SW 1271 (cell line): ENCODE data around the gene CPTP.

Source experiments
- DNase-seq, 2 experiments: peaks; one replicate each; lab custom pipeline; 2025; lab: John Stamatoyannopoulos, UW

The CPTP gene

GRCh38 chr1:1292442-1292779, 32.2 kb upstream of the CPTP start:
- no peak for DNase-seq

- no peak for DNase-seq
These were observed 31.8 kb upstream of the CPTP start for GRCh38 chr1:1292851-1293250.

DNA sequence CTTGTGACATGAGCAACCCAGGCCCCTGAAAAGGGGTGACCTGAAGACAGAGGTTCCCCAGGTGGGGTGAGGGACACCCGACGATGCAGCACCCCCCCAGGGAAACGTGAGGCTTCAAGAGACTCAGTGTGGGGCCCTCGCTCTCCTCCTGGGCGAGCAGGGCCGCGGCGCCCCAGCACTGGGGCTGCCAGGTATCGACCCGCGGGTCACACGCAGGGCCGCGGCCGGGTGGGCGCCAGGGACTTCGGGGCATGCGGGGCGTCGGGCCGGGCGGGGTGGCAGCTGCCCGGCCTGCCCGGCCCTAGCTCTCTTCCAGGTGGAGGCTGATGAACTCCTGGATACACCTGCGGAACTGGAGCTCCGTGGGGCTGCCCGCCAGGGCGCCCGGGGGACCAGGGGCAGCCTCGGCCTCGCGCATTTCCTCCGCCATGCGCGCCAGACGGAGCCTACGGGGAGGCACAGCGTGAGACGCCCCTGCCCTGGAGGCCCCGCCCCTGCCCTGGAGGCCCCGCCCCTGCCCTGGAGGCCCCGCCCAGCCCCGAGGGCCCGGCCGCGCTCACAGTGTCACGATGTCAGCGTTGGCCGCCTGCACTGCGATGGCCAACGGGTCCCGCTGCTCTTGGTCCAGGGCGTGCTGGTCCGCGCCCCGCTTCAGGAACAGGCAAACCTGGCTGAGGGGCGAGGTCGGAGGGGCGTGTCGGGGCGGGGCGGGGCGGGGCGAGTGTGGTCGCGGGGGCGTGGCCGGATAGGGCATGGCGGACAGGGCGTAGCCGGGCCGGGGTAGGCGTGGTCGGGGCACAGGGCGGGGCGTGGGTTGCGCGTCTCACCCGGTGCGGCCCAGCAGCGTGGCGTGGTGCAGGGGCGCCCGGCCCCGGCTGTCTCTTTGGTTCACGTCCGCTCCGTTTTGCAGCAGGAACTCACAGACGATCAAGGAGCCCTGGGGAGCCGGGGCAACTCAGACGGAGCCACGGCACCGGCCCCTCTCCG, 31.0 kb upstream of the CPTP start:
- no peak for DNase-seq

DNA sequence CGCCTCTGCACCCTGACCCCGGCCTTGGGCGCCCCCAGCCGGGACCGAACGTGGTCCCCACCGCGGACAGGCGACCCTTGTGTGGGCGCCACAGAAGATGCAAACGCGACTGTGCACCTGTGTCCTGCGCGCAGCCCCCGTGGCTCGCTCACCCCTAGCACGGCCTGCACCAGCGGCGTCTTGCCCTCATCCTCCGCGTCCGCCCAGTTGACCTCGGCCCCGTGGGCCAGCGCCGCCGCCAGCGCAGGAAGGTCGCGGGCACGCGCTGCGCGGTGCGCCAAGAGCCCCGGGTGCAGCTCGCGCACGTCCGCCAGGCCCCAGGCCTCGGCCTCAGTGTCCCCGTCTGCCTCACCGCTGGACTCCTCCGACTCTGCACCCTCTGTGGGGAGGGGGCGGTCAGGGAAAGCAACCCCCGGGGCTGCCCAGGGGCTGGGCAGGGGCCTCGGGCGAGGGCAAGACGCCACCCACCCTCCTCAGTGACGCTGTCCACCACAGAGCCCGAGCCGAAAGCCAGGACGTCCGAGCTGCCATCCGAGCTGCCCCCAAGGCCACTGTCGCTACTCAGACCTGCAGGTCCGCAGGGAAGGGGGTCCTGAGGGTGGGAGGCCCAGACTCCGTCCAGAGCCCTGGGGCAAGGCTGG, 30.2 kb upstream of the CPTP start:
- no peak for DNase-seq

DNA sequence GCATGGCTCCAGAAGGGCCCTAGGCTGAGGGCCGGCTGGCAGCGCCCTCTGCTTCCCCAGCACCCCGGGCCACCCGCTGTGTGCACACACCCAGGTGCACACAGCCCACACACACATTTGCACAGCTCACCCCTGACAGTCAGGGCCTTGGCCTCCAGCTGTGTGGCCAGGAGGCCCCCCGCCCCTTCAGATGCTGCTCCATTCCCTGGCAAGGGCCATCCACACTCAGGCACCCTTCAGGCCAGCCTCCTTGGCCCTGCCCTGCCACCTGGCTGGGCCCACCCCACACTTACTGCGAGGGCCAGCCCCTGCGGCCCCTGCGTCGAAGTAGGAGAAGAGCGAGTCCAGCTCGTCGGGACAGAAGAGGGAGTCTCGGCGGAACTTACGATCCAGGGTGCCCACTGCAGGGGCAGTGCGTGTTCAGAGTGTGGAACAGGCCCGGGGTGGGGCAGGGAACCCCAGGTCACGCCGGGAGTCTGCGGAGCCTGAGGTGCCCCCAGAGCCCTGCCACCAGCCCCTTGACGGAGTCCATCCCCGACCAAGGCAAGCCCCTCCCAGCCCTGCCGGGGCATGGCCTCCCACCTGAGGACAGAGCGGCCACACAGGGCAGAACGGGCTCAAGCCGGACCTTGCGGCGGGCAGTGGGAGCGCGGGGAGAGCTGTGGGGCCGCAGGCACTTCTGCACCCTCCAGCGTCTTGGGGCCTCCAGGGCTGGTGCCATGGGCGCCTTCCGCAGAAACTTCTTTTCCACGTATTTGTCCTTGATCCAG, 29.3 kb upstream of the CPTP start:
- no peak for DNase-seq

GRCh38 chr1:1296070-1297061, 28.2 kb upstream of the CPTP start:
- DNase-seq, result no peak

DNA sequence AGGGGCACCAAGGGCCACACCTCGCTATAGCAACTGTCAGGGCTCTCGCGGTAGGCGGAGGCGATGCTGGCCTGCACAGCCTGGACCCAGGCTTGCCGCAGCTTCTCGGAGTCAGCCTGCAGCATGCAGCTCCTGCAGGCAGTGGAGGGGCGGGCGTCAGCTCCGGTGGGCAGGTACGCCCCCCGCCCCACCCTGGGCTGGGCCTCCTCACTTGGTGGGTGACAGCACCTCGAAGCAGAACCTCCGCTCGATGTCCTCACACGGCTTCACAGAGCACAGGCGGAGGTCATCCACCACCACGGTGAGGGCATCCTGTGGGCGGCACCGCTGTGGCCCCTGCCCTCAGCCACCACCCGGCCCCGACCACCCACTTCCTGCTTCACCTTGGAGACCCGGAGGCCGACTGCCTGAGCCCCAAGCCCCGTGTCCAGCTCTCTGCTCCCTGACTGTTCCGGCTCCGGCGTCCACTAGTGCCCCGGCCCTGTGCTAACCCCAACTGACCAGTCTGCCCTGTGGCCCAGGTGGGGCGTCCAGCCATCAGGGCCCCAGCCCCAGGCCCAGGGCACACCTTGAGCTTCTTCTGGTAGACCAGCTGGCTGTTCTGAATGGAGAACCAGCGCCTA, 26.7 kb upstream of the CPTP start:
- no peak for DNase-seq

GRCh38 chr1:1298861-1299685, 25.5 kb upstream of the CPTP start:
- no peak for DNase-seq

- DNase-seq, result no peak
These were observed 24.8 kb upstream of the CPTP start for GRCh38 chr1:1299686-1300351.

DNA sequence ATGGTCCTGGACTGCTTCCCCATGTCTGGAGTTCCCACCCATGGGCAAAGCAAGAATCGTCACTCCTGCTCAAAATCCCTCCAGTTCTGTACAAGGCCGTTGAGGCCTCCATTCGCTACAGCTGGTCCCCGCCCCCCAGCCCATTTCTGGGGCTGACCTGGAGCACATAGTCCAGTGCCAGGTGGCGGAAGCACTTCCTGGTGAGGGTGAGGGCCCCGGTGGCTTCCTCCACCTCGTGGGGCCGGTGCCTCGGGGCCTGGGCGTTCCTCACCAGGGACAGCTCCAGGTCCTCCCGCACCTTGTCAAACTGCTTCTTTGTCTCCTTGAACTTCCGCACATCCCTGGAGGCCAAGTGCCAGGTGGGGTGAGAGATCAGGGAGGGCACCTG, 24.3 kb upstream of the CPTP start:
- DNase-seq, result no peak

GRCh38 chr1:1302006-1302430, 22.6 kb upstream of the CPTP start:
- DNase-seq, result no peak

DNA sequence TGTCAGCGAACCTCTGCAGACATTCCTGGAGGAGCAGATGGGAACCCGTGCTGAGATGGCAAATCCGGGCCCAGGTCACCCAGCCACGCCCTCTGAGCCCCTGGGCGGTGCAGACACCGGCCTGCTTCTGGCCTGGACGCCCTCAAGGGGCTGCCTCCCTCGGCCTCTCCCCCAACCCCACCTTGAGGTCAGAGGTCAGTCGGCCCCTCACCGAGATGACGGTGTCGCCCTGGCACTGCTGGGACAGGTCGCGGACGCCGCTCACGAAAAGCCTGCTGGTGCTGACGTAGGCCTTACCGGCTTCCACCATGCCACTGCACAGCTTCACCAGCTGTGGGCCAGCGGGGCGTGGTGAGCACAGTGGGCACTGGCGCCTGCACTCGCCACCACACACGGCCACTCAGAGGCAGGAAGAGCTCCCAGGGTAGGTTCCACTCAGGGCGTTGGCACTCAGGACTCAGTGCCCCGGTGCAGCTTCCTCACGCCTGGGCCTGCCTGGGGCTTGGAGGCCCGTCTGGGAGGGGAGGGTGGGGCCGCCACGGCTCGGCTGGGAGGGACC, 21.6 kb upstream of the CPTP start:
- no peak for DNase-seq

DNA sequence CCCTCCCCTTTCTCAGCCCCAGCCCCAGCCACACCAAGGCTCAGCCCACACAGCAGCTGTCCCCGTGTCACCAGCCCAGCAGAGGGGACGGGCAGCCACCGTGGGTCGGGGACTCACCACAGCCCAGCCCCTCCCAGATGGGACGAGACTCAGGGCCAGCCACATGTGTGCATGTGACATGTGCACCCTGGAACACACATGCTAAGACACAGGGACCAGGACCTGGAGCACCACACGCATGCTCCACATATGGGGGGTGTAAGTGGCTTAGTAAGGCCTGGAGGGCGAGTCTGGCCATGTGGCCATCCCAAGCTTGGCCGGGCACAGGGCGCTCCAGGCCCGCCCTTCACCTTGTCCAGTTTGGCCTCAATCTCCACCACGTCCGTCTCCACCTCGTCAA, 20.9 kb upstream of the CPTP start:
- no peak for DNase-seq

DNA sequence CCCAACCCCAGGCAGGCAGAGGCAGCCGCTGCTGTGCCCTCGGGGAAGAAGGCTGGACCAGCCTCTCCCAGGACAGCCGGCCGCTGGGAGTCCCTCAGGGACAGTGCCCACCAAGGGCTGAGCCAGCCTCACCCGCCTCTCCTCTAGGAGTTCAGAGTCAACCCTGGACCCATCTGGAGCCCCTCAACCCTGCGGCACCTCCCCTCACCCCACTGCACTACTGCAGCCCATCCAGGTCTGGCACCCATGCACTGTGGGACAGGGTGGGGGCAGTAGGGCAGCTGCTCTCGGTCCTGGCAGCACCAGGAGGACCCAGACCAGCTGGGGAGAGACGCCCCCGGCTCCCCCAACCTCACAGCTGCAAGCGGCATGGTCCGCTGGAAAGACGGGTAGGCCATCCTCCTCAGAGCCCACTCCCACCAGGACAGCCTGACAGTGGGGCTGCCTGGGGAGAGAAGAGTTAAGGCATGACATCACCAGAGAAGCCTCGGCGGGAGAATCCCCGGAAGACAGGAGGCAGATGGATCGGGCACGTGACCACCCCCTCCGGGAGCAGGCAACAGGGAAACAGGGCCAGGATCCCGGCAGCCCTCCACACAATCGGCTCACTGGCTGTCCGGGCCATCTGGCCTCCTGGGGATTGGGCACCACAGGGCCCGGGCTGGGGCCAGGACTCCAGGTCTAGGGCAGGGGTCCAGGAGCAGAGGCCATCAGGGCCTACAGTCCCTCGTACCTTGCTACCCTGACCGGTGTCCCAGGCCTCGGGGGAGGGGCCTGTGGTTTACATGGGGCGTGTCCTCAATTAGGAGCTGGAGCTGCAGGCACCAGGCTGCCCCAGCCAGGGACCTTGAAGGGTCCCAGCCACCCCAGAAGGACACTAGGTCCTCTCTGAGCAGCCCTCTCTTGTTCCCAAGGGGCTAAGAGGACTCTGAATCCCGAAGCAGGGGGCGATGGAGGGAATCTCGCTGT, 20.0 kb upstream of the CPTP start:
- peak in 1 of 2 experiments; percentile 36 for DNase-seq

DNA sequence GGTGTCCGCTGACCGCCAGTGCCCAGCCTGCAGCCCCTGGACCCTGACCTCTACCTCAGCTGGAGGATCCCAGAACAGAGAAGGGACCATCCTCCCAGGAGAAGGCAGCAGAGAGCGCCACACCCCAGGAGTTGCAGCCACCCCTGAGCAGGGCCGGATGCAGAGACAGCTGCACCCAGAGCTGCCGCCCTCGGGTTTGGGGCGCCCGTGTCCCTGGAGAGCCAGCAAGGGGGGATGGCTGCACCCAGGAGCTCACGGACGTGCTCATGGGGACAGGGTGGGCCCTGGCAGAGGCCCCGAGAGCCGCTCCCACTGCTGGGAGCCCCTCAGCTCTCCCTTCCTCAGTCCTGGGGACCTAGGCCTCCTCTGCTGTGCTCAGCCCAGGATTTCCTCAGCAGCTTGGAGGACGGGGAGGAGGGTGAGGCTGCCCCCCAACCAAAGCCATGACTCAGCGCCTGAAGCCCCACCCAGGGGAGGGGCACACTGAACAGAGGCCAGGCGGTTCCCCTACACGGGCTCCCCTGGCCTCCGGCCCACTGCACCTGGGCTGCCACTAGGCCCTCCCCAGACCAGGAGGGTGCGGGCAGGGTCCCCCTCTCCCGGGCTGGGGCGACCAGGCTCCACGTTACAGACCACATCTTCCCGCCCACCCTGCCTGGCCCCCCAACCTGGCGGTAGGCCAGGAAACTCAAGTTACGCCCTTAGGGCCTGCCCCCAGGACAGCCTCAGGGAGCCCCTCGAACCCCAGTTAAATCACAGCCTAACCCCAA, 19.1 kb upstream of the CPTP start:
- no peak for DNase-seq

DNA sequence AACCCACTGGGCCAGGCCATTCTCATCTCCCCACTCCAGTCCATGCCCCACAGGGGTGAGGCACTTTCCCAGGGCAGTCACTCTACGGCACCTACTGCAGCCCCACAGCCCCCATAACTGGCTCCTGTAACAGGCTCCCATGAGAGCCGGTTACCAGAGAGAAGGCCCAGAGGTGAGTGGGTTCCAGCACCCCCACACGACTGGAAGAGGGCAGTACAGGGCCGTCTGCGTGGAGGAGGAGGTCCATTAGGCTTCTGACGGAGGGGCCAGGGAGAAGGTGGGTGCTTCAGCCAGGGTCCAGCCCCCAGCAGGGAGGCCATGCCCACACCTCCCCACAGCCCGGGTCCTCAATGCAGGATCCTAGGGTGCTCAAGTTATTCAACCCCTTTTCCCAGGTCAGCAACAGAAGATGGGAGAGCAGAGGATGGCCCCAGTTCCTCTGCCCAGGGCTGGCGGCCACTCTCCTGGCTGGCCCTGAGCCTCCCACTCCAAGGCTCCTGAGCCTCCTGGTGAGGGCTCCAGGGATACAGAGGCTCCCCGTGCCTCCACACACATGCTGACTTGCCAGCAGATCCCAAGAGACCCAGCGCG, 18.4 kb upstream of the CPTP start:
- DNase-seq, result no peak
